Trophoblast cell (in vitro differentiated cells and primary cell): ENCODE results near the gene PASK.

Source experiments
- DNase-seq, 2 donors: peaks; one replicate each; pipeline ENCODE4 v3.0.0-alpha.2; 2016
- H2AFZ ChIP-seq: 2 replicates; pipeline ENCODE4 v1.6.1; 2013; ENCODE audit warnings: low read length, moderate library complexity, mild to moderate bottlenecking; ENCODE audit not compliant: insufficient read depth, poor library complexity
- H2AK5ac ChIP-seq: 2 replicates; pipeline ENCODE4 v1.6.1; 2013; ENCODE audit warnings: mild to moderate bottlenecking, low read length
- H2BK120ac ChIP-seq: 2 replicates; pipeline ENCODE4 v1.6.1; 2013; ENCODE audit warnings: low read length, mild to moderate bottlenecking, moderate library complexity; ENCODE audit not compliant: insufficient read depth, poor library complexity
- H2BK12ac ChIP-seq: 2 replicates; pipeline ENCODE4 v1.6.1; 2013; ENCODE audit warnings: mild to moderate bottlenecking, low read length, moderate library complexity
- H2BK5ac ChIP-seq: 2 replicates; pipeline ENCODE4 v1.6.1; 2013; ENCODE audit warnings: low read length, low read depth, moderate library complexity, mild to moderate bottlenecking; ENCODE audit not compliant: poor library complexity
- H3K14ac ChIP-seq: 2 replicates; pipeline ENCODE4 v1.6.1; 2013; ENCODE audit warnings: mild to moderate bottlenecking, low read length
- H3K18ac ChIP-seq: 2 replicates; pipeline ENCODE4 v1.6.1; 2013; ENCODE audit warnings: mild to moderate bottlenecking, low read length
- H3K23ac ChIP-seq: 2 replicates; pipeline ENCODE4 v1.6.1; 2013; ENCODE audit warnings: low read length
- H3K27ac ChIP-seq: 2 replicates; pipeline ENCODE4 v1.5.1; 2013; ENCODE audit warnings: low read depth, mild to moderate bottlenecking, inconsistent platforms, low read length, moderate library complexity
- H3K27me3 ChIP-seq: 2 replicates; pipeline ENCODE4 v1.6.1; 2013; ENCODE audit warnings: inconsistent platforms, mild to moderate bottlenecking, low read length, moderate library complexity; ENCODE audit not compliant: insufficient read depth
- H3K36me3 ChIP-seq, 2 experiments: 1 replicate in 1 of 2; 2 replicates in 1 of 2; pipeline ENCODE4 v1.6.1; 2013; ENCODE audit warnings: low read length in 2 of 2, mild to moderate bottlenecking in 2 of 2, moderate library complexity in 1 of 2; ENCODE audit not compliant: insufficient read depth in 2 of 2, control insufficient read depth in 1 of 2
- H3K4ac ChIP-seq: 2 replicates; pipeline ENCODE4 v1.6.1; 2013; ENCODE audit warnings: low read depth, mild to moderate bottlenecking, low read length, moderate library complexity
- H3K4me1 ChIP-seq, 2 experiments: 1 replicate in 1 of 2; 2 replicates in 1 of 2; pipeline ENCODE4 v1.6.1; 2013; ENCODE audit warnings: low read length in 2 of 2, mild to moderate bottlenecking in 2 of 2, moderate library complexity in 1 of 2; ENCODE audit not compliant: insufficient read depth in 2 of 2, control insufficient read depth in 1 of 2
- H3K4me2 ChIP-seq: 2 replicates; pipeline ENCODE4 v1.6.1; 2013; ENCODE audit warnings: inconsistent platforms, mild to moderate bottlenecking, low read length, moderate library complexity
- H3K4me3 ChIP-seq: 2 replicates; pipeline ENCODE4 v1.5.1; 2013; ENCODE audit warnings: mild to moderate bottlenecking, low read depth, low read length, inconsistent platforms
- H3K79me1 ChIP-seq: one replicate; pipeline ENCODE4 v1.6.1; 2013; ENCODE audit warnings: low read length
- H3K79me2 ChIP-seq: 2 replicates; pipeline ENCODE4 v1.6.1; 2013; ENCODE audit warnings: low read length, mild to moderate bottlenecking; ENCODE audit not compliant: control insufficient read depth, insufficient read depth, poor library complexity
- H3K9ac ChIP-seq: 2 replicates; pipeline ENCODE4 v1.6.1; 2013; ENCODE audit warnings: mild to moderate bottlenecking, low read length
- H3K9me3 ChIP-seq: 2 replicates; pipeline ENCODE4 v1.6.1; 2013; ENCODE audit warnings: low read depth, mild to moderate bottlenecking, control low read depth, inconsistent platforms, low read length; ENCODE audit not compliant: insufficient read depth
- H4K12ac ChIP-seq: 2 replicates; pipeline ENCODE4 v1.6.1; 2013; ENCODE audit warnings: low read depth, mild to moderate bottlenecking, low read length, moderate library complexity
- H4K8ac ChIP-seq: 2 replicates; pipeline ENCODE4 v1.6.1; 2013; ENCODE audit warnings: low read depth, mild to moderate bottlenecking, low read length, moderate library complexity
- H4K91ac ChIP-seq: one replicate; pipeline ENCODE4 v1.6.1; 2013; ENCODE audit warnings: low read depth, mild to moderate bottlenecking, low read length, moderate library complexity
- WGBS: extraction: QIAGEN DNeasy Blood & Tissue Kit; methylation state at CpG from one replicate; pipeline ENCODE4 v1.1.7; 2013; ENCODE audit warnings: missing lambda C conversion rate; ENCODE audit not compliant: insufficient read length, insufficient coverage; ENCODE audit errors: extremely low coverage; 5-methylcytosine and 5-hydroxymethylcytosine counted together

The PASK gene

DNA sequence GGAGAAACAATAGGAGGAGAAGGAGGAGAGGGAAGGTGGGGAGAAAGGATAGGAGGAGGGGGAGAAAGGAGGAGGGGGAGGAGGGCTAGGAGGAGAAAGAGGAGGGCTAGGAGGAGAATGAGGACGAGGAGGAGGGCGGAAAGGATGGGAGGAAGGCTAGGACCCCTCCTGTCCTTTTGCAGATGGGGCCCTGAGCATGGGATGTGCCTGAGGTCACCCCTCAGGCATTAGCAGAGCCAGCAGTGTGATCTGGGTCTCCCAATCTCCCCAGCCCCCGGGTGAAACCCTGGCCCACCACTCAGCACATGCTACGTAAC, 38.6 kb upstream of the PASK start:
- H2BK12ac ChIP-seq, result no peak overlapping the region
- no peak overlapping the region for H3K27ac ChIP-seq
- no peak overlapping the region for H3K23ac ChIP-seq
- peaks cover 0 to 3% of the 10 kb centered on the region in 2 experiments for H3K4me1 ChIP-seq
- H3K4ac ChIP-seq, result no peak overlapping the region
- H3K4me2 ChIP-seq, result no peak overlapping the region
- no peaks in the 10 kb centered on the region for H3K79me2 ChIP-seq
- H3K4me3 ChIP-seq, result no peak overlapping the region
- peaks cover 4 to 7% of the 10 kb centered on the region in 2 experiments for H3K36me3 ChIP-seq
- no CpG with 5 or more reads among the region's 4 CpGs for WGBS
- H2BK120ac ChIP-seq, result no peak overlapping the region
- no peak overlapping the region for H2BK5ac ChIP-seq
- H4K8ac ChIP-seq, result no peak overlapping the region
- no peak overlapping the region for H3K14ac ChIP-seq
- H4K12ac ChIP-seq, result no peak overlapping the region
- no peak overlapping the region for H3K9ac ChIP-seq
- H3K18ac ChIP-seq, result no peak overlapping the region
- DNase-seq, result no peak
- peaks cover 2% of the 10 kb centered on the region for H3K9me3 ChIP-seq
- no peak overlapping the region for H2AK5ac ChIP-seq
- no peak overlapping the region for H2AFZ ChIP-seq
- no peaks in the 10 kb centered on the region for H3K79me1 ChIP-seq
- H3K27me3 ChIP-seq, result no peaks in the 10 kb centered on the region
- no peak overlapping the region for H4K91ac ChIP-seq

DNA sequence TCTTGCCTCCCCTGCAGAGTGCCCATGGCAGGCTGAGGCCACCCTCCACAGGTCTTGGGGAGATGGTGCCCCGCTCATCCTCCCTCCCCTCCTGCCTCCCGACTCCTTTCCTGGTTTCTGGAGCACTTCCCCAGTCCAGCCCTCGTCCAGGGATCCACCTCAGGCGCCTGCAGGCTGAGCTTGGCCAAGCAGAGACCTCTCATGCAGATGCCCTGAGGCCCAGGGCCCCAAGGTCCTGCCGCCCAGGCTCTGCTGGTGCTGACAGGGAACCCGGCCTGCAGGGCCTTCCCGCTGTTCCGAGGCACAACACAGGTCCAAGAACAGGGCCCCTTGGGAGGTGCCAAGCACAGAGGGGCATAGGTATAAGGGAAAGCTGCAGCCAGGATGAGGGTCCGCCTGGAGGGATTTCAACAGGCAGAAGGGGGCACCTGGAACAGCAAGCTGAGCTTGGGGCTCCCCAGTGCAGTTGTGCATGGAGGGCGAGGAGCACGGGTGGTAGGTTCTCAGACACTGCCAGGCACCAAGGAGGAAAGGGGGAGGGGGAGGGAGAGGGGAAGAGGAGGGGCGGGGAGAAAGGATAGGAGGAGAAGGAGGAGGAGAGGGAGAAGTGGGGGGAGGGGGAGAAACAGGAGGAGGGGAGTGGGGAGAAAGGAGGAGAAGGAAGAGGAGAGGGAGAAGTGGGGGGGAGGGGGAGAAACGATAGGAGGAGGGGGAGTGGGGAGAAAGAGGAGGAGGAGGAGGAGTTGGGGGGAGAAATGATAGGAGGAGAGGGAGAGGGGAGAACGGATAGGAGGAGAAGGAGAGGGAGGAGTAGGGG, 38.0 kb upstream of the PASK start:
- Histone ChIP-seq H3K79me1 (no peaks in the 10 kb centered on the region), H3K36me3 (peaks cover 10% of the 10 kb centered on the region in 2 experiments), H3K9me3 (peaks cover 3% of the 10 kb centered on the region), H3K27ac (no peak overlapping the region), H4K12ac (no peak overlapping the region), H3K18ac (no peak overlapping the region), H2BK12ac (no peak overlapping the region), H3K23ac (no peak overlapping the region), H2BK120ac (no peak overlapping the region), H2BK5ac (no peak overlapping the region), H3K14ac (no peak overlapping the region), H3K9ac (no peak overlapping the region), H3K79me2 (no peaks in the 10 kb centered on the region), H2AFZ (no peak overlapping the region), H2AK5ac (no peak overlapping the region), H3K27me3 (no peaks in the 10 kb centered on the region), H3K4me2 (no peak overlapping the region), H3K4me3 (no peak overlapping the region), H3K4ac (no peak overlapping the region), H3K4me1 (peaks cover 0 to 3% of the 10 kb centered on the region in 2 experiments), H4K91ac (no peak overlapping the region), H4K8ac (no peak overlapping the region)
- DNase-seq, result no peak
- 84% methylated on average over 3 of the region's 14 CpGs for WGBS

DNA sequence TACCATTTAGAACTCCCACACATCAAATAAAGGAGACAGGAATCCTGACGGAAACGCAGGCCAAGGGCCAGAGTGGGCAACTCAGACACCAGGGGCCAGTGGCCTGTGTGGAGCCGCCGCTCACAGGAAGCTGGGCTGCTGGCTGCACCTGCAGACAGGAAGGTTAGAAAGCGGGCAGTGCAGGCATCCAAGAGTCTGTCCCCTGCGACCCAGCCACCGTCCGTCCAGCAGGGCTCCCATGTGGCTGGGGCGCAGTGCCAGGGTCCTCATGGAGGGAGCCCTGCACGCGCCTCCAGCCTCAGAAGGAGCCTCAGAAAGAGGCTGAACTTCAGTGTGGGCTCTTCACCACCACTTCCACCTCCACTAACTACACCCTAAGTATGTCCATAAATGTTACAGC, 36.7 kb upstream of the PASK start:
- Histone ChIP-seq H3K79me2 (no peaks in the 10 kb centered on the region), H2BK12ac (no peak overlapping the region), H3K36me3 (peaks cover 10 to 11% of the 10 kb centered on the region in 2 experiments), H2AFZ (no peak overlapping the region), H2AK5ac (no peak overlapping the region), H4K91ac (no peak overlapping the region), H3K4me2 (no peak overlapping the region), H3K14ac (no peak overlapping the region), H3K4me1 (peaks cover 0 to 3% of the 10 kb centered on the region in 2 experiments), H3K9ac (no peak overlapping the region), H3K18ac (no peak overlapping the region), H4K8ac (no peak overlapping the region), H2BK5ac (no peak overlapping the region), H3K9me3 (peaks cover 3% of the 10 kb centered on the region), H3K79me1 (no peaks in the 10 kb centered on the region), H2BK120ac (no peak overlapping the region), H3K4ac (no peak overlapping the region), H3K27me3 (no peaks in the 10 kb centered on the region), H3K27ac (no peak overlapping the region), H4K12ac (no peak overlapping the region), H3K4me3 (no peak overlapping the region), H3K23ac (no peak overlapping the region)
- WGBS, result no CpG with 5 or more reads among the region's 11 CpGs
- DNase-seq, result no peak

DNA sequence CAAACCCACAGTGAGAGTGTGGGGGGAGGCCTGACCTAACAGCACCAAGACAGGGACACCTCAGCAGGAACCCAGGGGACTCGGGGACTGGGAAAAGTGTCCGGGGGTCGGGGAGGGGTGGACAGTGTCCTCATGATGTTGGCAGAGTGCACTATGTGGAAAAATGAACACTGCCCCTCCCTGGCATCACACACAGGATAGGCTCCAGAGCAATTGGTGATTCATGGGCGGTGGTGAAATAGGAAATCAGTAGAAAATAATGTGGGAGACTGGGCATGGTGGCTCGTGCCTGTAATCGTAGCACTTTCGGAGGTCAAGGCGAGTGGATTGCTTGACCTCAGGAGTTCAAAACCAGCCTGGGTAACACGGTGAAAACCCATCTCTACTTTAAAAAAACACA, 35.6 kb upstream of the PASK start:
- Histone ChIP-seq H2BK5ac (no peak overlapping the region), H3K4ac (no peak overlapping the region), H3K18ac (no peak overlapping the region), H2BK12ac (no peak overlapping the region), H3K4me1 (peaks cover 0 to 3% of the 10 kb centered on the region in 2 experiments), H3K79me1 (no peaks in the 10 kb centered on the region), H3K4me2 (no peak overlapping the region), H3K9ac (no peak overlapping the region), H3K14ac (no peak overlapping the region), H3K9me3 (peaks cover 3% of the 10 kb centered on the region), H3K27ac (no peak overlapping the region), H3K23ac (no peak overlapping the region), H4K12ac (no peak overlapping the region), H2BK120ac (no peak overlapping the region), H3K27me3 (no peaks in the 10 kb centered on the region), H2AK5ac (no peak overlapping the region), H2AFZ (no peak overlapping the region), H3K4me3 (no peak overlapping the region), H3K79me2 (no peaks in the 10 kb centered on the region), H3K36me3 (peaks cover 10 to 11% of the 10 kb centered on the region in 2 experiments), H4K8ac (no peak overlapping the region), H4K91ac (no peak overlapping the region)
- WGBS, result no CpG with 5 or more reads among the region's 9 CpGs
- no peak for DNase-seq
